Stimulated activated CD4-positive, alpha-beta T cell treated with anti-CD3 and anti-CD28 coated beads, Interleukin-2, amount 100 ng/mL, for 48 hours (primary cell): Measurements from ENCODE around the gene SYNPO.

Source experiments
- DNase-seq, 2 donors: peaks; one replicate each; pipeline ENCODE4 v3.0.0-alpha.2; 2020

The SYNPO gene

DNA sequence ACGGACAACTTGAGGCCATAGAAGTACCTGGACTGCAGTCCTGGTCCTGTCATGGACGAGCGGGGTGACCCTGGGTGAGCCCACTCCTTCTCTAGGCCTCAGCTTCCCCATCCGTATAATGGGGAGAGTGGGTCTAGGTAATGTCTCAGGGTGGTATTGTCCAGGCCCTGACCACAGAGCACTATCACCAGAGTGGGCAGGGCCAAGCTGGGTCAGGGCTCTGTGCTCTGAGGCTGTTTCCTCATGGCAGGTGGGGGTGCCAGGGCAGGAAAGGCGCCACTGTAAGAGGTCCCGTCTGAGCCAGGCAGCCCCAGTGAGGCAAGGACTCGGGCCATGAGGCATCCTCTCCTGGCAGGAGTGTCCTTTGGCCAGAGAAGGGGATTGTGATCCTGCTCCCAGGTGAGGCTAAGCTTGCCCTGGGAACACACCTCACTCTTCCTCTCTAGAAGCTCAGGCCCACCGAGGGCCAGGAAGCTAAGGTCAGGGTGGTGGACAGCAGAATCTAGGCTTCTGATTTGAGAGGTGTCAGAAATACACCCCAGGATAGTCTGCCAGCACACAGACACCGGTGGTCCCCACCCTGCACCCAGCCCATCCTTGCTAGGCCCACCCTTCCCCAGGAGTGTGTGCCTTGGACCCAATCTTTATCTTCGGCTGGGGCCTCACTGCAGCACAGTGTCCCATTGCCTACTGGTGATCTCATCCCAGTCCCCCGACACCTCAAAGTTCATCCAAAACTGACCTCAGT lies 19.1 kb downstream of the SYNPO start:
- DNase-seq: no peak

DNA sequence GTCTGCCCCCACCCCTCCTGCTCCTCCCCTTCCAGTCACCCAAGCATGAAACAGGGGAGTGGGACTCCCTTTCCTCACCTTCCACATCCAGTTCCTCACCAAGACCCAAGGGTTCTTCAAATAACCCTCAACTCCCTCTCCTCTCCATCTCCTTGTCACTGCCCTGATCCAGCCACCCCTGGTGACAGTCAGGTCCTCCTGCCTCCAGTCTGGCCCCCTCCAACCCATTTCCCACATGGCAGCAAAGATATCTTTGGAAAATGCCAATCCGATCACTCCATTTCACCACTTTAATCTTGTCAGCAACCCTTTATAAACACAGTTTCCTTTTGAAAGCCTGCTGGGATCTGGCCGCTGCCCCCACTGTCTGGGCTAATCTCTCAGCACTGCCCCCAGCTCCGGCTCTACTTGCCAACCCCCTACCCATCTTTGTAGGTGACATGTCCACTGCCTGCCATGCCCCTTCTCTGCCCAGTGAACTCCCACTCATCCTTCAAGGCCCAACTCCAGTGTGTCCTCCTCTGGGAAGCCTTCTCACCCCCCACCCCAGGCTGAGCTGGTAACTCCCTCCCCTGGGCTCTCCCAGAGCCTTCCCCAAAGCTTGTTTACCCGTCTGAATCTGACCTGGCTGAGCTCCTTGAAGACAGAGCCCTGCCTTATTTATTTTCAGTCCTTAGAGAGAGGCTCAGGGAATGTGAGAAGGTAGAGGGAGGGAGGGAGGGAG lies 19.8 kb downstream of the SYNPO start:
- no peak for DNase-seq

DNA sequence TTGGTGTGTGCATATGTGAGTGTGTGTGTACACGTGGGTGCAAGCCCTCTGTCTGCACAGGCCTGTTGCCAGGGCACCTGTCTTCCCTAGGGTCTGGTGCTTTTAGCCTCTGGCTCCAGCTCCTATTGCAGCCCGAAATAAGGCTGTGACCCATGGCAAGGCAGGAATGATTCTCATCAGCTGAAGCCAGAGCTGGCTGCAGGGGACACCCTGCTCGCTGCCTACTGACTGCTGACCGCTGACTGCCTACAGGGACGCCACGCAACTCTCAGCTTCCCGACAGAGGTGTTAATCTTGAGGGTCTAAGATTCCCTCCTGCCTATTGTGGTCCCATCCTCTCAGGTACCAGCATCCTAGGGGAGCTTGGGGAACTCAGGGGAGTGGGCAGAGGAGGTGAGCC lies 20.6 kb downstream of the SYNPO start, which contains the start of gene MYOZ3:
MYOZ3 (plus strand) TSS at position 166 of the 400 bp plus-strand sequence. CDS start 1,691 bp downstream, outside the sequence.
- DNase-seq: no peak

DNA sequence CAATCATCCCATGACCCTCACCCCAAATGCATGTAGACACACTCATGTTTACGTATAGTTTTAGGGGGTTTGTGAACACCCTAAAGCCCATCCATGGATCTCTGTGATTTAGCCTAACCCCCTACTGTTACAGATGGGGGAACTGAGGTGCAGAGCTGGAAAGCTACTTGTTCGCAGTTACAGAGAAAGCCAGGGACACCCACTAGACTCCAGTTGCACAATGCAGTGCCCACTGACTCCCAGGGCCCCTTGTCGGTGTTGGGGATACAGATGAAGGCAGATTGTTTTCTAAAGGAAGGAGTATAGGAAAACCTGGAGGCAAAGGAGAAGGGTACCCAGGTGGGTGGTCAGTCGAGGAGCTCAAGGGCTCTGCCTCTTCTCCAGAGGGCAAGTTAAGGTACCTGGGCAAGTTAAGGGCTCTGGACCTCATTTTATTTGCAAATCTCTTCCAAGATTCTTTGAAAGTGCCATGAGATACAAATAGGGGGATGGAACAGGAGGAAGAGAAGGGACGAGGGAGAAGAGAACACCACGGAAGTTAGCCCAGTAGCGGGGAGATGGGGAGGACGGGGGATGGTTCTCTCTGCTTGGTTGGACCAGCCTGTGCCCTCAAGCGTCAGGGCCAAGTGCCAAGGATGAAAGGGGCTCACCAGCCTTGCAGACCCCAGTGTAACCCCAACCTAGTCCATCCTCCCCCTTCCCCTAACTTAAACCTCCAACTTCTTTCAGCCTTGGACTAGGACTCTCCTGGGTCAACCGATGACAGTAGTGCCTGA lies 21.5 kb downstream of the SYNPO start:
- DNase-seq: no peak

DNA sequence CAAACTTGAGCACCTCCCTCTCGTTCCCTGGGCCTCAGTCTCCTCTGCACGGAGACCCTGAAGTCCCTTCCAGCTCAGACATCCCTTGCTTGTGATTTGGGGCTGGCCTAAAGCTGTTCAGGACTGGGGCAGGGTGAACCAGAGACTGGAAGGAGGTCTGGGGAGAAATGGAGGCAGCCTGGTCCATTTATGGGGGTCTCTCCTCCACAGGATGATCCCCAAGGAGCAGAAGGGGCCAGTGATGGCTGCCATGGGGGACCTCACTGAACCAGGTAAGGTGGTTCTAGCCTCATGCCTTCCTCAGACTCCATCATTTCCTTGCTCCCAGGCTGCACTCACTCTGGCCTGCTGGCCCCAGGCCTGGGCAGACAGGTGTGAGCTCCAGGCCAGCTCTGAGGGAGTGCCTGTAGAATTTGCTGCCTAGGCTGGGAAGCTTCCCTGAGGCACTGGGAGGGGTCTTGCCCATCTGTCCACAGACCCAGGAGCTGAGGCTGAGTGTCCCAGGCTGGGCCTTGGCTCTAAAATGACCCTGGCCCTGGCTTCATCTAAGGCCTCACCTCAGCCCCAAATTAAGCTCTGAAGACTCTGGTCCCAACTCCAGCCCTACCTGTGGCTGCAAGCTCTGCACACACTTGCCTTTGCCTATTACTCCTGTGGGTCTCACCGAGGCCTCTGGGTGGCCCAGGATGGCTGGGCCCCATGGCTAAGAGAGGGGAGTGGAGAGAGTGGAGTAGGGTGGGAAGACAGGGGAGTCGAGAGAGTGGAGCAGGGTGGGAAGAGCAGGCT lies 22.5 kb downstream of the SYNPO start:
- no peak for DNase-seq

DNA sequence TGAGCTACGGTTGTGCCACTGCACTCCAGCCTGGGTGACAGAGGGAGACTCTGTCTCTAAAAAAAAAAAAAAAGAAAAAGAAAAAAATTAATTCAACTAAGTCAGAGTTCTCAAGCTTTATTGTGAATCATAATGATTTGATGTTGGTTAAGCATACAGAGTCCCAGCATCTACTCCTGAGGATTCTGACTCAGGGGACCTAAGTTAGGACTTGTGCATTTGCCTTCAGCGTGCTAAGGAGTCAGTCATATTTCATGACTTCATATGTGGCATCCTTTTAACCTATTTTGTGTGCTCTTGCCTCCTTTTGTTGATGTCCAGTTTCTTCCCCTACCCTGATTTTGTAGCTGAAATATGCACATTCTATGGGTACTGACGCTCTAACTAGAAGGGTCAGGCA lies 23.5 kb downstream of the SYNPO start:
- DNase-seq: no peak

DNA sequence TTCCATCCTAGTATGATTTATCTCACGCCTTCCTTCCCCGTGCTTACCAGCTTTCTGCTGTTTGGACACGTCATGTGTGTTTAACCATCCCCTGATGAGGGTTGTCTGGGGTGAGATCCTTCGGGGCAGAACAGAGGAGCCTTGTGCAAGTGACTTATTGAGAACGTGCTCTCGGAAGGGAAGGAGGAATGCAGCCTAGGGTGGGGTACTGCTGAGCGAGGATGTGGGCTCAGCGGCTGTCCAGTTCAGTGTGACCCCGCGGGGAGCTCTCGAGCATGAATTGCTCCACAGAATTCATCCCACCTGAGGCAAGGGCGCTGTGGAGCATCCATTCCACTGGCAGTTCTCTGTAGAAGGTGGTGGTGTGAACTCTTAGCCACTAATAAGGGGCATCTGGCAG lies 24.6 kb downstream of the SYNPO start:
- no peak for DNase-seq

DNA sequence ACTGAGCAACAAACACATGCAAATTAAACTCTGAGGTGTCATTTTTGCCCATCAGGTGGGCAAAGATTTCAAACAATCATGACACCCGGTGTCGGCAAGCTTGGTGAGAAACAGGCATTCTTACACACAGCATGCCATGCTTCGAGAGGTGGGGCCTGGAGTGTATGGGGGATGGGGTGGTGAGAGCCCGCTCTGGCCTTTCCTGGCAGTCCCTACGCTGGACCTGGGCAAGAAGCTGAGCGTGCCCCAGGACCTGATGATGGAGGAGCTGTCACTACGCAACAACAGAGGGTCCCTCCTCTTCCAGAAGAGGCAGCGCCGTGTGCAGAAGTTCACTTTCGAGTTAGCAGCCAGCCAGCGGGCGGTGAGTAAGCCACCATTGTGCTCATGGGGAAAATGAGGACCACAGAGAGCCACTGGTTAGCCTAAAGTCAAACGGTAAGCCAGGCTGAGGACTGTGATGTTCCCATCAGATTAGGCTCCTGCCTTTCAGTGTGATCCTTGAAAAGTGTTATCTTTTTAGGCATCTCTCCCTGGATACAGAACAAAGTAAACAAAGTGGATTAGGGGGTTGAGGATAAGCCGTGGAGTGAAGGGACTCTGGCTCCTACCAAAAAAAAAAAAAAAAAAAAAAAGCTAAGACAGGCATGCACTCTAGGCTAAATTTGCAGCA lies 30.0 kb downstream of the SYNPO start:
- no peak for DNase-seq

DNA sequence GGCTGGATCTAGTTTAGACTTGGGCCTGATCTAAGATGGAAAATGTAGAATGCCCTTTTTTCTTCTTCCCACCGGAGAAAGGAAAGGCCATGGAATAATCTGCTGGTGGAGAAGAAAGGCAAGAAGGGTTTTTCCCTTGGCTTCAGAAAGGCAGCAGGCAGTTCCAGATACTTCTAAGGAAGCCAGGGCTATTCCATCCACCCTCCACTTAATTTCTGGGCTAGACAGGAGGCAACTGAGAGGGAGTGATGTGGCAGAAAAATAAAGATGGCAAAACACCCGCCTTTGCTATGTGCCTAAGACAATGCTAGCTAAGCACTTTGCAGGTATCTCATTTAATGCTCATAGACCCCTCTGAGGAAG lies 30.5 kb downstream of the SYNPO start:
- no peak for DNase-seq

DNA sequence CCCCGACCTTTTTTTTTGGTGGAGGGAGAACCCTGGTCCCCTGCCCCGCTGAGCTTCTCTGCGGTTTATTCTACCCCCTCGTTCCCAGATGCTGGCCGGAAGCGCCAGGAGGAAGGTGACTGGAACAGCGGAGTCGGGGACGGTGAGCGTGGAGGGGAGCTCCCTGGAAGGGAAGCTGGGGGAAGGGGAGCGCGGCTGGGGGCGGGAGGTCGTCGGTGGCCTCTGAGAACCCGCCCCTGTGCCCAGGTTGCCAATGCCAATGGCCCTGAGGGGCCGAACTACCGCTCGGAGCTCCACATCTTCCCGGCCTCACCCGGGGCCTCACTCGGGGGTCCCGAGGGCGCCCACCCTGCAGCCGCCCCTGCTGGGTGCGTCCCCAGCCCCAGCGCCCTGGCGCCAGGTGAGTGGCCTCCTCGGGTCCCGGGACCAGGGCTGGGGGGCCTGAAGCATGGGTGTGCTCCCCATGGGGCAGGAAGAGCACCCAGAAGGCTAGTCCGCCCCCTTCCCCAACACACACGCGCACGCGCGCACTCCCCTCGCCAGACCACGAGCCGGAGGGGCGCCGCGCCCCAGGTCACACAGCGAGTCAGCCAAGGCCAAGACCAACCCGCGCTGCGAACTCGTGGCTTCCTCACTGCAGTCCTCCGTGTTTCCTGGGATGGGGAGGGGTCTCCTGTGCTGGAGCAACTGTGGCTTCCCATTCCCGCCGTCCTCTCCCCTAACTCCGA lies 31.2 kb downstream of the SYNPO start:
- peak in 1 of 2 donors; percentile 12 for DNase-seq

DNA sequence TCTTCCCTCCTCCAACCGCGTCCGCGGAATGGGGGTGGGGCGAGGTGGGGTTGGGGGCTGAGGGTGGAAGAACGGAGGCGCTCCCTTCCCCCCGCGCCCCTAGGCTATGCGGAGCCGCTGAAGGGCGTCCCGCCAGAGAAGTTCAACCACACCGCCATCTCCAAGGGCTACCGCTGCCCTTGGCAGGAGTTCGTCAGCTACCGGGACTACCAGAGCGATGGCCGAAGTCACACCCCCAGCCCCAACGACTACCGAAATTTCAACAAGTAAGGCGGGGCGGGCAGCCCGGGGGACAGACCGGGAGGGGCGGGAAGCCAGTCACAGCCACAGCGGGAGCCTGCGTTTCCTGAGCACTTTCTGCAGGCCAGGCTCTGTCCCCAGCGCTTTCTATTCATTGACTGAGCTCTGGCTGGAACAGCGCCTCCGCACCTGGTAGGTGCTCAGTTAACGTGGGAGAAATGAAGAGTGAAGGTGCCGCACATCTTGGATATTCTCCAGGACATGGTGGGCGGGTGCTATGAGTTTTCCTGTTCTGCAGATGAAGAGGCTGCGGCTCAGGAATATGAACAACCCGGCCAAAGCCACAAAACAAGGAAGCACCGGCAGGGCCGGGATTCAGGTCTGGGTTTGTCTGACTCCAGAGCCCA lies 31.9 kb downstream of the SYNPO start:
- peak; percentile 10 to 17 for DNase-seq

DNA sequence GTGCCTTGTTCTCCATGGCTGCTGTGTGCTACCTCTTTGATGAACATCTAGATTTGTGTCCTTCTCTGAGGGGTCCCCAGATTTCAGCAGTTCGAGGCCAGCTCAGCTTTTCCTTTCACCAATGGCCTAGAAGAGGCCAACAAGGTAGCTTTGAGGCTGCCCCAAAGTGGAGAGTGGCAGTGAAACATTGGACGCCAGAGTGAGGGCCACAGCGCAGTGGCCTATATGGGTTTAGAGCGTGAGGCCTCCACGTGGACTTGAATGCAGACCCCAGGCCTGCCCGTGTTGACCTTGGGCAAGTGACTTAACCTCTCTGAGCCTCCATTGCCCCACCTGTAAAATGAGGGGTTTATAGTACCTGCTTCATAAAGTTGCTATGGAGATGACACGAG lies 32.4 kb downstream of the SYNPO start:
- DNase-seq: no peak

DNA sequence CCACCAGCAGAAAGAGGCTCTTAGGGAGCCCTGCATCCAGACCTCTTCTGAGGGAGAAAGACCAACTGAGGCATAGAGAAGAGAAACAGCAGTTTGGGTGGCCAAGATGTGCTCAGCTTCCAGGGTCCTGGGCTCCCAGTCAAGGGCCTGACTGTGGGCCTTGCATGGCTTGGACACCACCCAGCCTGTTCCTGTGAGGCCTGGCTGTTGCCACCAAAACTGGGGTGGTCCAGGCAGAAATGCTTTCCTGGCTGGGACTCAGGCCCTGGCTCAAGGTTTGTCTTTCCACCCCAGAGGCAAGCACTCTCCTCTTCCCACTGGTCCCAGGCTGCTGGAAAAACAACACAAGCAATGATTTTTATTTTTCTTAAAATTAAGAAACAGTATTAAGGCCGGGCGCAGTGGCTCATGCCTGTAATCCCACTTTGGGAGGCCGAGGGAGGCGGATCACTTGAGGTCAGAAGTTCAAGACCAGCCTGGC lies 33.9 kb downstream of the SYNPO start:
- no peak for DNase-seq

DNA sequence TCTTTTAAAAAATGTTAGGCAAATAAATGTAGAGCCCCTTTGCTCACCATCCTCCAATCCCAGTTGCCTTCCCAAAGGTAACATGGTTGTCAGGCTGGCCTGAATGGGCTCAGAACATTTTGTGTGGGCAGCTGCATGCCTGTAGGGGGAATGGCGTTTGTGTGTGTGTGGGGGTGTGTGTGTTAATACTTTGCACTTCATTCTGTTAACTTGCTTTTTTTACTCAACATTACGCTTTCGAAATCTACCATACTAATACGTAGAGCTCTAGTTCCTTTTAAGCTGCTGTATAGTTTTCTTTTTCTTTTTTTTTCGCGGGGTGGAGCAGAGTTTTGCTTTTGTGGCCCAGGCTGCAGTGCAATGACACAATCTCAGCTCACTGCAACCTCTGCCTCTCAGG lies 34.6 kb downstream of the SYNPO start:
- no peak for DNase-seq

DNA sequence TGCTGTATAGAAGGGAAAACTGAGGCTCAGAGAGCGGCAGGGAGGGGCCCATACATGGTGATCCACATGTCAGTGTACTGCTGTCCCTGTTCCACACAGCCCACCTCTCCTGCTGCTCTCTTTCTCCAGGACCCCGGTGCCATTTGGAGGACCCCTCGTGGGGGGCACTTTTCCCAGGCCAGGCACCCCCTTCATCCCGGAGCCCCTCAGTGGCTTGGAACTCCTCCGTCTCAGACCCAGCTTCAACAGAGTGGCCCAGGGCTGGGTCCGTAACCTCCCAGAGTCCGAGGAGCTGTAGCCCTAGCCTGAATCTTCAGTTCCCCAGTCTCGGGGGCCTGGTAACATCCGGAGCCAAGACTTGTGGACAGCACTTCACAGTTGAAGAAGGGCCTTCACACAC lies 36.1 kb downstream of the SYNPO start:
- DNase-seq: no peak

DNA sequence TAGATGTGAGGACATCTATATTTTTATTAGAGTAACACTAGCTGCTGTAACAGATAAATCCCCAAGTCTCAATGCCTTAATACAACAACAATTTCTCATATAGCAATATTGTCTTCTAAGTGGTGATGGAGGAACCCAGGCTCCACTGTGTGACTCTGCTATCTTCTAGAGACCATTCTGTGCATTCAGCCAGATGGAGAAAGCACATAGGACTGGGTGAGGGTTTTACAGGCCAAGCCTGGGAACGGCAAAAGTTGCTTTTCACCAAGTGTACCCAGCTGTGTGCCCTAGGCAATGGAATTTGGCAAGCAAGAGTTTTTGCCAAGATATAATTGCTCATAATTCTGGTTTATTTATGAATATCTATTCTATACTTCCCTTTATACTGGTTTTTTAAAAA lies 48.7 kb downstream of the SYNPO start:
- DNase-seq: no peak

DNA sequence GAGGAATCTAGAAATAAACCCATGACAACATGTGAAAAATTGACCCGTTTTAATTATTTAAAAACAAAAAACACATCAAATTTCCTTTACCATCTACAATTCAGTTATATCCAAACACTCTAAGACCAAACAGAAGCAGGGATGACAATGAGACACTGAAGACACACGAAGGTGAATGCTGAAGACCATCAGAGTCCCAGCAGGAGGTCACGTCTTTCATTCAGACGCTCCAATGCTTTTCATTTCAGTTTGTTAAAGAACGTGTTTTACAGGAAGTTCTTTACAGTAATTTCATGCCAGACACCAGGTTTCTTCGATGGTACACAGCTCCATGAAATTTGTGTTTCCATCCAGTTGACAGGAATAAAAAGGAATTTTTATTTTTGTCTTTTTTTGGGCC lies 50.3 kb downstream of the SYNPO start:
- DNase-seq: no peak

DNA sequence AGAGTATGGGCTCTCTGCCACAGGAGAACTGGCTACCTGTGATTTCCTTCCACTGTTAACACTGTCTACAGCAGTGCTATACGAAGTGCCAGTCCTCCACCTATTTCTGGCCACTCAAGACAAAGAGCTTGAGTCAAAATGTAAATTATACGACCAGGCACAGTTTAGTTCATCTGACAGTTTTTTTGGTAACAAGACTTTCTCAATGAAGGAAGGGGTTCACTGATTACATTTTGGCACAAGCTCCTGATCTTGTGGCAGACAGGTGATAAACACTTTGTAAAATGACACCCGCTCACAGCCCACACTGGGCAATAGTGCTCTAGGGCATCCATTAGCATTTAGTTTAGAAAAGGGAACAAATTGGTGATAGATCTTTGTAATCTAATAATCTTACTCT lies 51.8 kb downstream of the SYNPO start:
- no peak for DNase-seq

DNA sequence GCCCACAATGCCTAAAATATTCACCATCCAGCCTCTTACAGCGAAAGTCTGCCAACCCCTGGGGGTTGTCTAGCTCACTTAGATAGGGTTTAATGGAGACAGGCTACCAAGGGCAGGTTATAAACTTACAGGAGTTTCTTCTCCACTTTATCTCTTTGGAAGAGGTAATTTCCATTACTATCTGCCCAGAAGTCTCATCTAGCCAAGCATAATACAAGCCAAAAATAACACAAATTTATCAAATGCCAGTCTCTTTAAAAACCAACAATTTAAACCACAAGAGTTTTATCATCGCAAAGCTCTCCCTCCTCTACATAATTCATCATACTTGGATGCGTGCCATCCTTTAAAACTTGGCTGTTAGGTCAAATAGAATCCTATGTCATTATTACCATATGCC lies 54.2 kb downstream of the SYNPO start:
- DNase-seq: no peak

DNA sequence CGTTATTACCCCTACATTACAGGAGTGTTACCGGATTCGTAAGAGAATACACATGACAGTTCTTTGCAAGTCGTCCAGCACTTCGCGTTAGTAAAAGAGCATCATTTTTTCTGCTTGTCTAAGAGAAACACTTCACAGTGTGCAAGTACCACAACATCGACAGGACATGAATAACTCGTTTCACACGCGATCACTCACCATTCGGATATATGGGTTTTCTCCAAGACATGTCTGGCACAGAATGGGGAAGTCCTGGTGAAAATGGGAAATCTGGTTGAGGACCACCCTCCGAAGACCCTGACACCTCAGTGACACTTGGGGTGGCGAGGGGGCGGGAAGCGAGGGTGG lies 59.8 kb downstream of the SYNPO start:
- no peak for DNase-seq
